Heart left ventricle (tissue), 13 donors: Measurements from ENCODE around the gene SLC1A4.
"Not testable (repeated sequence)": the region's sequence is repeated elsewhere in the genome, so short reads cannot be mapped to it uniquely, and the experiment has no call there.

Source experiments
- POLR2A ChIP-seq, 2 donors: fragments of 450-650 bp; IDR thresholded peaks; one replicate each; pipeline ENCODE4 v1.6.1; 2017; ENCODE audit warnings: antibody characterized with exemption in 2 of 2, mild to moderate bottlenecking in 2 of 2, moderate library complexity in 2 of 2
- TF ChIP-seq, protein P1 (sequence below), 12 donors: fragments of 200-600 bp; sonication (generic) in 4 of 12; IDR thresholded peaks; one replicate each; pipeline versions ENCODE4 v1.5.0 to v1.8.0; 2018 to 2022; ENCODE audit warnings: antibody characterized with exemption in 12 of 12, mild to moderate bottlenecking in 5 of 12
- donor health status: ischemic (EF 13 %, LVEDD 7.1; RV severe dilation, severe dysfunction).
- donor health status: DM: no; HTN: yes; CAD: no.
- donor health status: DM: no; HTN: no; CAD: no.
- donor health status: ischemic (EF 25% LVEDD 6.9; RV normal size, moderate dysfunction).
- donor health status: ischemic (EF 25% LVEDD 5.7; RV mildly dilated, moderate dysfunction).
- donor health status: ischemic (EF 35%, LVEDD 5.7; RV mildly dilated, moderate dysfunction).
- donor health status: nonischemic (EF 11% LVEDD 7.7; RV severe dilation, severe dysfunction).
- donor health status: DM: yes; HTN: yes; CAD: no.
- donor health status: PGD.
- donor health status: ischemic (EF 29% LVEDD 5.4; RV normal size, mild dysfunction).
- donor health status: nonischemic (EF 23%, LVEDD 6.1; RV moderate dilation, normal function).

DNA sequence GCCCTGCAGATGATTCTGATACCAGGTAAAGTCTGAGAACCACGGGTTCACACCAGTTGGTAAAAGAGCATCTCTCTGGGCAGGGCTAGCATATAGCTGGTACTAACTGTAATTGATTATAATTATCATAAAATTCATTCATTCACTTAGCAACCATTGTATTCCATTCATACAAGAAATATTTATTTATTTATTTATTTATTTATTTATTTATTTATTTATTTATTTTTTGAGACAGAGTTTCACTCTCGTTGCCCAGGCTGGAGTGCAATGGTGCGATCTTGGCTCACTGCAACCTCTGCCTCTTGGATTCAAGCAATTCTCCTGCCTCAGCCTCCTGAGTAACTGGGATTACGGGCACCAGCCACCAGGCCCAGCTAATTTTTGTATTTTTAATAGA is 44.5 kb downstream of the SLC1A4 start:
- TF ChIP-seq, protein P1, sequence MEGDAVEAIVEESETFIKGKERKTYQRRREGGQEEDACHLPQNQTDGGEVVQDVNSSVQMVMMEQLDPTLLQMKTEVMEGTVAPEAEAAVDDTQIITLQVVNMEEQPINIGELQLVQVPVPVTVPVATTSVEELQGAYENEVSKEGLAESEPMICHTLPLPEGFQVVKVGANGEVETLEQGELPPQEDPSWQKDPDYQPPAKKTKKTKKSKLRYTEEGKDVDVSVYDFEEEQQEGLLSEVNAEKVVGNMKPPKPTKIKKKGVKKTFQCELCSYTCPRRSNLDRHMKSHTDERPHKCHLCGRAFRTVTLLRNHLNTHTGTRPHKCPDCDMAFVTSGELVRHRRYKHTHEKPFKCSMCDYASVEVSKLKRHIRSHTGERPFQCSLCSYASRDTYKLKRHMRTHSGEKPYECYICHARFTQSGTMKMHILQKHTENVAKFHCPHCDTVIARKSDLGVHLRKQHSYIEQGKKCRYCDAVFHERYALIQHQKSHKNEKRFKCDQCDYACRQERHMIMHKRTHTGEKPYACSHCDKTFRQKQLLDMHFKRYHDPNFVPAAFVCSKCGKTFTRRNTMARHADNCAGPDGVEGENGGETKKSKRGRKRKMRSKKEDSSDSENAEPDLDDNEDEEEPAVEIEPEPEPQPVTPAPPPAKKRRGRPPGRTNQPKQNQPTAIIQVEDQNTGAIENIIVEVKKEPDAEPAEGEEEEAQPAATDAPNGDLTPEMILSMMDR (IDR thresholded peaks at IDR 0.05) = not testable (repeated sequence)
- not testable (repeated sequence) for TF ChIP-seq POLR2A (IDR thresholded peaks at IDR 0.05)
